Ishikawa (cell line): Measurements from ENCODE around the gene CEP128.

Source experiments
- CEBPB ChIP-seq: IDR thresholded peaks from 2 replicates; pipeline ENCODE4 v1.6.1; 2012
- EP300 ChIP-seq: IDR thresholded peaks from 2 replicates; pipeline ENCODE4 v1.6.1; 2012; ENCODE audit warnings: borderline replicate concordance
- MAX ChIP-seq: IDR thresholded peaks from 2 replicates; pipeline ENCODE4 v1.6.1; 2012
- TAF1 ChIP-seq: IDR thresholded peaks from 2 replicates; pipeline ENCODE4 v1.6.1; 2012; ENCODE audit warnings: low read depth, mild to moderate bottlenecking
- USF1 ChIP-seq: IDR thresholded peaks from 2 replicates; pipeline ENCODE4 v1.6.1; 2012
- ZBTB7A ChIP-seq: IDR thresholded peaks from 2 replicates; pipeline ENCODE4 v1.6.1; 2012; ENCODE audit warnings: low read depth
- TF ChIP-seq, protein P1 (sequence below): IDR thresholded peaks from 2 replicates; pipeline ENCODE4 v1.6.1; 2012; ENCODE audit warnings: low read depth, mild to moderate bottlenecking

DNA sequence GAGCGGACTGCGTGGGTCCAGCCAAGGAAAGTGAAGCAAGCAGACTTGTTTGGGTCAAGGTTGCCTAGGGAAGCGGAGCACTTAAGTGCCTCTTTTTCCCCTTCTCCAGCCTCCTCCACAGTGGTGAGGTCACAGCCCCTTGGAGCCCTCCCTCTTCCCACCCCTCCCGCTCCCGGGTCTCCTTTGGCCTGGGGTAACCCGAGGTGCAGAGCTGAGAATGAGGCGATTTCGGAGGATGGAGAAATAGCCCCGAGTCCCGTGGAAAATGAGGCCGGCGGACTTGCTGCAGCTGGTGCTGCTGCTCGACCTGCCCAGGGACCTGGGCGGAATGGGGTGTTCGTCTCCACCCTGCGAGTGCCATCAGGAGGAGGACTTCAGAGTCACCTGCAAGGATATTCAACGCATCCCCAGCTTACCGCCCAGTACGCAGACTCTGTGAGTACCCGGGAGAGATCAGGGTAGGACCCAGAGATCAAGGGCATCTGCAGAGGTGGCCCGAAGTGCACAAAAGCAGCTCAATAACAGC is 13.9 kb upstream of the CEP128 start, which contains the start of gene TSHR:
- TF ChIP-seq MAX (no peak), USF1 (no peak), TAF1 (no peak), CEBPB (no peak), EP300 (no peak), ZBTB7A (no peak)
- TF ChIP-seq, protein P1, sequence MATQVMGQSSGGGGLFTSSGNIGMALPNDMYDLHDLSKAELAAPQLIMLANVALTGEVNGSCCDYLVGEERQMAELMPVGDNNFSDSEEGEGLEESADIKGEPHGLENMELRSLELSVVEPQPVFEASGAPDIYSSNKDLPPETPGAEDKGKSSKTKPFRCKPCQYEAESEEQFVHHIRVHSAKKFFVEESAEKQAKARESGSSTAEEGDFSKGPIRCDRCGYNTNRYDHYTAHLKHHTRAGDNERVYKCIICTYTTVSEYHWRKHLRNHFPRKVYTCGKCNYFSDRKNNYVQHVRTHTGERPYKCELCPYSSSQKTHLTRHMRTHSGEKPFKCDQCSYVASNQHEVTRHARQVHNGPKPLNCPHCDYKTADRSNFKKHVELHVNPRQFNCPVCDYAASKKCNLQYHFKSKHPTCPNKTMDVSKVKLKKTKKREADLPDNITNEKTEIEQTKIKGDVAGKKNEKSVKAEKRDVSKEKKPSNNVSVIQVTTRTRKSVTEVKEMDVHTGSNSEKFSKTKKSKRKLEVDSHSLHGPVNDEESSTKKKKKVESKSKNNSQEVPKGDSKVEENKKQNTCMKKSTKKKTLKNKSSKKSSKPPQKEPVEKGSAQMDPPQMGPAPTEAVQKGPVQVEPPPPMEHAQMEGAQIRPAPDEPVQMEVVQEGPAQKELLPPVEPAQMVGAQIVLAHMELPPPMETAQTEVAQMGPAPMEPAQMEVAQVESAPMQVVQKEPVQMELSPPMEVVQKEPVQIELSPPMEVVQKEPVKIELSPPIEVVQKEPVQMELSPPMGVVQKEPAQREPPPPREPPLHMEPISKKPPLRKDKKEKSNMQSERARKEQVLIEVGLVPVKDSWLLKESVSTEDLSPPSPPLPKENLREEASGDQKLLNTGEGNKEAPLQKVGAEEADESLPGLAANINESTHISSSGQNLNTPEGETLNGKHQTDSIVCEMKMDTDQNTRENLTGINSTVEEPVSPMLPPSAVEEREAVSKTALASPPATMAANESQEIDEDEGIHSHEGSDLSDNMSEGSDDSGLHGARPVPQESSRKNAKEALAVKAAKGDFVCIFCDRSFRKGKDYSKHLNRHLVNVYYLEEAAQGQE = no peak
